CD4-positive, alpha-beta T cell treated with Interferon alpha-2 for 1 hour (primary cell): Measurements from ENCODE around the gene CLIP2.
"Not testable (repeated sequence)": the region's sequence is repeated elsewhere in the genome, so short reads cannot be mapped to it uniquely, and the experiment has no call there.

Experiments
- DNase-seq, 2 donors: peaks; one replicate each; pipeline ENCODE4 v3.0.0-alpha.2; 2020 to 2022

Gene CLIP2

GRCh38 chr7:74300926-74301325, 11.7 kb downstream of the CLIP2 start:
- no peak for DNase-seq

DNA sequence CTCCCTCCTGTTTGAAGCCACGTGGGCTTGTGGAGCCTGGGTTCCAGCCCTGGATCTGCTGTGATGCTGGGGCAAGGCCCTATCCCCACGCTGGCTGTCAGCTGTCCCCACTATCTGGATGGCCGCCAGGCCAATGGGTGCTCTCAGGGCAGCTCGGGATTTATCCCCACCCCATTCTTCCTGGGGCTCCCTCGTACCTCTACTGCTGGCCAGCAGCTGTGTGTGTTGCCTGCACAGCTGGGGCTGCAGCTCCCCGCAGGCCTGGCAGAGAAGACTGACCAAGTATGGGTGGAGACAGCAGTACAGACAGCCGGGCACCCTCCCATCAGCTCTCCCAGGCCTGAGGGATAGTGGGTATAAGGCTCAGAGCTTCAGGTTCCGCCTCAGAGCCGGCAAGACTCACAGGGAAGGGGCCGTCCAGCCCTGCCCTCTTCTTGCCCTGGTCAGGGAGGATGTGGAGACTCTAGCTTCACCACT, 13.6 kb downstream of the CLIP2 start:
- DNase-seq = no peak

- no peak for DNase-seq
These were observed 15.3 kb downstream of the CLIP2 start for GRCh38 chr7:74304550-74304949.

- no peak for DNase-seq
These were observed 17.0 kb downstream of the CLIP2 start for GRCh38 chr7:74306004-74306729.

- DNase-seq = no peak
These were observed 17.7 kb downstream of the CLIP2 start for GRCh38 chr7:74306730-74307469.

GRCh38 chr7:74307738-74308505, 18.7 kb downstream of the CLIP2 start:
- DNase-seq = no peak

DNA sequence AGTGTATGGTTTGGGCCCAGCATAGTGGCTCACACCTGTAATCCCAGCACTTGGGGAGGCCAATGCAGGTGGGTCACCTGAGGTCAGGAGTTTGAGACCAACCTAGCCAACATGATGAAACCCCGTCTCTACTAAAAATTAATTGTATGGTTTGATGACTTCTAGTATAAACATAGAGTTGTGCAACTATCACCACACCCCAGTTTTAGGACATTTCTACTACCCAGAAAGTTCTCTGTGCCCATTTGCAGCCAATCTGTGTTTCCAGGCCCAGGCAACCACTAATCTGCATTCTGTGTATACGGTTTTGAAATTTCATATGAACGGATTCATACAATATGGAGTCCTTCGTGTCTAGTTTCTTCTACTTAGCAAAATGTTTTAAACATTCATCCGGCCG, 20.0 kb downstream of the CLIP2 start:
- no peak for DNase-seq

DNA sequence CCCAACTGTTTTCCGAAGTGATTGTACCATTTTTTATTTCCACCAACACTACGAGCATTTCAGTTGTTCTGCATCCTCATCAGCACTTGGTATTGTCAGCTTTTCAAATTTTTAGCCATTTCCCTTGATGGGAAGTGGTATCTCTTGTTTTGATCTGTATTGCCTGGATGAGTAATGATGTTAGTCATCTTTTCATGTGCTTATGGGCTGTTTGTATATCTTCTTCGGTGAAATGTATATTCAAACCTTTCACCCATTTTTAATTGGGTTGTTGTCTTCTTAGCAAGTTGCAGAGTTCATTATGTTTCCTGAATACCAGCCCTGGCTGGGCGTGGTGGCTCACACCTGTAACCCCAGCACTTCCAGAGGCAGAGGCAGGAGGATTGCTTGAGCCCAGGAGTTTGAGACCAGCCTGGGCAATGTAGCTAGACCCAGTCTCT, 22.1 kb downstream of the CLIP2 start:
- no peak for DNase-seq

GRCh38 chr7:74312418-74313028, 23.3 kb downstream of the CLIP2 start:
- no peak for DNase-seq

GRCh38 chr7:74315891-74316290, 26.7 kb downstream of the CLIP2 start:
- DNase-seq = not testable (repeated sequence)

- no peak for DNase-seq
These were observed 28.1 kb downstream of the CLIP2 start for GRCh38 chr7:74317146-74317782.

GRCh38 chr7:74318043-74318442, 28.8 kb downstream of the CLIP2 start:
- no peak for DNase-seq

GRCh38 chr7:74320645-74321221, 31.5 kb downstream of the CLIP2 start:
- no peak for DNase-seq

DNA sequence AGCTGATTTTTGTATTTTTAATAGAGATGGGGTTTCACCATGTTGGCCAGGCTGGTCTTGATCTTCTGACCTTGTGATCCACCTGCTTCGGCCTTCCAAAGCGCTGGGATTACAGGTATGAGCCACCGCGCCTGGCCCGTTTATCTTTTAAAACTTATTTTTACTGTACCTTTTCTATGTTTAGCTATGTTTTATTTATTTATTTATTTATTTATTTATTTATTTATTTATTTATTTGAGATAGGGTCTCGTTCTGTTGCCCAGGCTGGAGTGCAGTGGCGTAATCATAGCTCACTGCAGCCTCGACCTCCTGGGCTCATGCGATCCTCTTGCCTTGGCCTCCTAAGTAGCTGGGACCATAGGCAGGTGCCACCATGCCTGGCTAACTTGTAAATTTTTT, 33.7 kb downstream of the CLIP2 start:
- not testable (repeated sequence) for DNase-seq

- no peak for DNase-seq
These were observed 35.5 kb downstream of the CLIP2 start for GRCh38 chr7:74324531-74325209.

DNA sequence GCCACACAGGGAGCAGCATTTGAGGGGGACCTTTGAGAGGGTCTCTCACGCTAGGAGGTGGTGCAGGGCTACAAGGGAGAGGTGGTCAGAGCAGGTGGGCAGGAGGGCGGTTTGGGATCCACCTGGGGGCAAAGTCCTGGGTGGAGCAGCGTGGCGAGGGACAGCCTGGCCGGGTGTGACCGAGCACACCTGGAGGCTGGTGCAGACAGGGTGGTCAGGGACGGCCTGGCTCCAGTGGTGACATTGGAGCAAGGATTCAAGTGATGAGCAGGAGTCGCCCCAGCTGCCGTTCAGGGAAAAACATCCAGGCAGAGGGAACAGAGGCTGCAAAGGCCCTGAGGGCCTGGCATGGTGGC, 36.0 kb downstream of the CLIP2 start:
- DNase-seq = no peak

DNA sequence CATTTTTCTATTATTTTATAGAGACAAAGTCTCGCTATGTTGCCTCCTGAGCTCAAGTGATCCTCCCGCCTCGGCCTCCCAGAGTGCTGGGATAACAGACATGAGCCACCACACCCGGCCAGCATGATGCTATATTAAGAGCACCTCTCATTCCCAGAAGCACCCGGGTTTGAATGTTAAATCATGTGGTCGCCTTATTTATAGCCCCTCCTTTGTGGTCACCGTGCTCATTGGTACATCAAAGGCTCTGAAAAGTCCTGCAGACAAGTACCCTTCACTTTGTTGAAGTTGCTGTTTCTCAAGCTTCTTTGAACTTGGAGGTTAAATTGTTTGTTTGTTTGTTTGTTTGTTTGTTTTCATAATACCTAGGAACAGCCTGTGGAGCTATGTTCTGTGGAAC, 40.0 kb downstream of the CLIP2 start:
- no peak for DNase-seq

DNA sequence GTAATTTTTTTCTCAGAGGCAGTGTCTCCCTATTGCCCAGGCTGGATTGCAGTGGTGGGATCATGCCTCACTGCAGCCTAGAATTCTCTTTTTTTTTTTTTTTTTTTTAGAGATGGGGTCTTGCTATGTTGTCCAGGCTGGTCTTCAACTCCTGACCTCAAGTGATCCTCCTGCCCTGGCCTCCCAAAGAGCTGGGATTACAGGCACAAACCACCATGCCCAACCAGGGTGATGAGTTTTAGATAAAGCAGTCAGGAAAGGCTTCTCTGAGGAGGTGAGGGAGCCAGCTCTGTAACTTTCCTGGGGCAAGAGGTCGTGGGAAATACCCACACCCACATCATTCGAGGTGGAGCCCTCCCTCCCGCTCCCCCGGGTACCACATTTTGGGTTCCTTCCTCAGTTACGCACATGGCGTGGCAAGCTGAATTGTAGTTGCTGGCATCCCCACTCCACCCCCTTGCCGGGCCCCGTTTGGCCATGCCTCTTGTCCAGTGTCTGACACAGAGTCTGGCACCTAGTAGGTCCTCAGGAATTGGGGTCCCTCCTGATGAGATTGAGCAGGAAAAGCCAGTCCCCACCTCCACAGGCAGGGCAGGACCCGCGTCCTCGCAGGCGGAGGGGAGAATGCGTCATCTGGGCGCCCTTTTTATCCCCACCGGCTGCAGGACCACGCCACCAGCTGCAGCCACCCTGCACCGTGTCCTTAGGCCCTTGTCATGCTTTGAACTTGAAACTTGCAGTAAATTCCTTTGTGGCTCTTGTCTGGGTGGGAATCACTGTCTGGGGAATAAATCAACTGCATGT, 43.4 kb downstream of the CLIP2 start:
- no peak for DNase-seq

GRCh38 chr7:74334030-74334429, 44.8 kb downstream of the CLIP2 start:
- DNase-seq = no peak

GRCh38 chr7:74337926-74338325, 48.7 kb downstream of the CLIP2 start:
- DNase-seq = no peak
